NCI-H128 (cell line): ENCODE results near the gene ASTN2.

Source experiments
- DNase-seq: peaks from one replicate; lab custom pipeline; 2025; ENCODE audit not compliant: unreplicated experiment; lab: John Stamatoyannopoulos, UW

ASTN2 gene

DNA sequence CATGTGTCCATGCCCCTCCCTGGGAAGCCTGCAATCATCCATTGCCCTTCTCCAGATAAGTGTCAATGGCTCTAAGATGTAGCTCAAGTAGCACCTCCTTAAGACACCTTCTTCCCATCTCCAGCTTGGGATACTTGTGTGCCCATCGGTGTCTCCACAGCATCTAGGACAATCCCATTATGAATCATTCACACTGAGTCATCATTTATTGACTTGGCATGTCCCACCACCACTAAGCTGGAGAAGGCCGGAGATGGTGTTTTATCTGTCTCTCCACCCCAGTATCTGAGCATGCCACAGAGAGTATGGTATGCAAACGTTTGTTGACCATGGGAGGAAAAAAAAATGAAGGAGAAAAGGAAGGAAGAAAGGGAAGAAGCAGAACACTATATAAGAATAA lies 385.5 kb downstream of the ASTN2 start:
- DNase-seq = no peak

DNA sequence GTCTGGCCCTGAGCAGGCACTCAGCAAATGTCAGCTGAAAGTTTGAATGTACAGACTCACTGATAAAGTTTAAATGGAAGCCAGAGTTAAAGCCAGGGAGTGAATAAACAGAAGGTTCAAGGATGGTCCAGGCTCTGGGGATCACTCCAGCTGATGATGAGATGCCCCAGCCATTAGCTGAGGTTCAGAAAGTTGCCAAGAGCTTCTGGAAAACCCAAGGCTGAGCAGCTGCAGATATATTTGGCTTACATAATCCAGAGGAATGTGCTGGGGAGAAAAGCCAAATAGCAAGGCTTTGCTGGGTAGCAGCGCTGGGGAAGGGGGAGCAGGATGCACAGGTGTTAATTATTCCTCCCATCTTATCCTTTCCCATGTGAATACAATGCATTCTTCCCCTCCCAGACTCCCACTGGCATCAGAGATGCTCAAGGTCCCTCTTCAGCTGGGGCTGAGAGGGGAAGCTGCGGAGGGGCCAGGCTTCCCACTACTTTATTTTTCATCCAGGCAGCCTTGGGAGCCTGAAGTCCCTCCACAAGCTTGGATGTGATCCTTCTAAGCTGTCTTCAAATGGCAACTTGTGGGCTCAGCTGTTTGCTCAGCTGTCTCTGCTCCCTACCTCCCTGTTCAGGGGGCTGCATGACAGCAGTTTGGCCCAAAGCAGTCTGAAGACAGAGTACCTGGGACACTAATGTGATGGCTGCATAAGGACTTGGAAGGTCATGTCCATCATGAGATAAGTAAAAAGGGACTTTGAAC lies 386.6 kb downstream of the ASTN2 start:
- DNase-seq = no peak

DNA sequence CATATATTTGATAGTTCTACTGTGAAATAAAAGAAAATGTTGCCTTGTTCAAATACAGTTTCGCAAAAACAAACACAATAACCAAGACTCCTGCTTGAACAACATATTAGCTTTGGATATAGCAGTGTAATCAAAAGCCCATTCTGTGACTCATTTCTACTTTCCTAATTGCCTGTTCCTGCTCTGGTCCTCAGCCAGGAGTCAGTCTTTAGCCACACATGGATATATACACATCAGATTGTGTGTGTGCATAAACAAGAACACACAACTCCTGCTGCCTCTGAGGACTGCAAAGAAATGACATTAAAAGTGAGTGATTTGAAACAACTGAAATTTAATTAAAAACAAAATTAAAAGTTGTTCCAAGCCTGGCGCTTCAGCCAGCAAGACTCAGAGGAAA lies 393.0 kb downstream of the ASTN2 start:
- no peak for DNase-seq

DNA sequence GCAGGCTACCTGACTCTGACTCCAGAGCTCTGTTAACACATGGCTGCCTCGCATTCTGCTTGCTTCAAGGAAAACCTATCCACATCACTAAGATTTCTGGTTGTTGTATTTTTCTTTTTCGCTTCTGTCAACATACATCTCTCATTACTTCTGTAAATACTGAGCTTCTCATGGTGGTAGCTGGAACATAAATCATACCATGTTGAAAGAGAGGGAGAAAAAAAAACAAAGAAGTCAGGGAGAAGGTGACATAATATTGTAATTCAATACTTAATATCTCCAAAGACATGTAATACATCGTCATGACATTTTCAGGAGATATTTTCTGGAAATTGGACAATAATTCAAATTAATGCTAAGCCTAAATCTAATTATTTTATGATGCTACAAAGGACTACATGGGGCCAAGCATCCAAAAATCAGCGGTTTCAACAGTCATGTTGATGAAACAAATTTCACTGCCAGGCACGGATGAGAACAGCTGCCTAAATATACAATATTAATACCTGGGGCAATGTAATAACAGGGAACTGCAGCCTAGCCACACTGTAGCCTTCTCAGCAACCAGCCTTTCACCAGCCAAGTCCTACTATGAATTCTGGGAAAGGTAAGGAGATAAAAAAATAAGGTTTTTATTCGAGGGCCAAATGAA lies 395.8 kb downstream of the ASTN2 start:
- no peak for DNase-seq

DNA sequence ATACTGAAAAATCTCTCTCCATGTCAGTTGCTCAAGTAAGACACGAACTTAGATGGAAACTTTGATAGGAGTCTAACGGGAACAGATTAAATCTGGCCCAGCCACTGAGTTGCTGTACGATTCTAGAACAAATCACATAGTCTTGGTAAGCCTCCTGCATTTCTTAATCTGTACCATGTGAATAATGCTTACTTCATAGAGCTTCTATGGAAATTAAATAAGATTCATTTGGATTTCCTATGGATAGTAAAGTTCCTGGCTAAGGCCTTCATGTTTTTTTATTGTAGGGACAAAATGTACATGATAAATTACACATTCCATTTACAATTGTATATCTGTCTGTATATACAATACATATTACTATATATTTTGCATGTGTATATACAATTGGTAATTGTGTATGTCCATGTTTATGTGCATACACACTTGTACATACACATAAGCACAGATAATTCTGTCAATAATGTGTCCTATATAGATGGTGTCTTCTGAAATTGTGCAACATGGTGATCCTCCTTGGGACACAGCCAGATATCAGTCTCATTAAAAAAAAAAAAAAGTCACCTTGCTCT lies 397.4 kb downstream of the ASTN2 start:
- DNase-seq = no peak

DNA sequence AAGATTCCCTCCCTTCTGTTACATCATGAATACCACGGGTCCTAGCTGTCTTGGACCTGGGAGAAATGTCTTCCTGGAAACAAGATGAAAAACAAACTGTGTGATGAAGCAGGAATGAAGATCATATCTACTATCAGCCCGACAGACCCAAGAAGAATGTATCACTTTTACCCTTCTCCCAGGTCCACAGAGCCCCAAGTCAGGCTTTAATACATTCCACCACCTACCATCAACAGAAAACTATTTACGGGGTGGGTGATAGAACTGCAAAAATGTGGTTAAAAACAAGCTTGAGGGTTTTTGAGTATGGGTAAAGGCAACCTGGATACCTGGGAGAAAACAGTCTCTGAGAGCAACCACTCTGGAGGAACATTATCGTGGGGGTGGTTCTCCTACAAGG lies 400.8 kb downstream of the ASTN2 start:
- no peak for DNase-seq

DNA sequence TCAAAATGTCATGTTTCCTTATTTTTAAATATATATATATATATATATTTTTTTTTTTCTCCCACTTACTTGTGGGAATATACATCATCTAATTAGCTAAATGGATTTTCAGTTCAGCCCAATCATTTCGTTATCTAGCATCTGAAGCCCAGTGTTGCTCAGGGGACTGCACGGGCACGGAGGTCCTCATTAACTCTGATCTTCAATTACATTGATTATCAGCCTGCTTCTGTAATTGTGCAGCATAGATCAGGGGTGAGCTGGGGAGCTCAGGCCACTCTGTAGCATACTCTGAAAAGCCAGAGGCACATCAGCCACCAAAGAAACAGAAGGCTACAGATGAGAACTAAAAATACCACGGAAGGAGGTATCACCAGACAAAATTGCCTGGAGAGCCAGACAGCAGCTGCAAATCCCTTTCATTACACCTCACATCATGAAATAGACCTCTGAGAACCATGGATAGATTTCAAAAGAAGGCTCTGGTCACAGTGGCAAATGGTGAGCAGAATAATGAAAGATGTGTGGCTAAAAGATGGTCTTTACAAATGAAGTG lies 401.3 kb downstream of the ASTN2 start:
- DNase-seq = no peak

DNA sequence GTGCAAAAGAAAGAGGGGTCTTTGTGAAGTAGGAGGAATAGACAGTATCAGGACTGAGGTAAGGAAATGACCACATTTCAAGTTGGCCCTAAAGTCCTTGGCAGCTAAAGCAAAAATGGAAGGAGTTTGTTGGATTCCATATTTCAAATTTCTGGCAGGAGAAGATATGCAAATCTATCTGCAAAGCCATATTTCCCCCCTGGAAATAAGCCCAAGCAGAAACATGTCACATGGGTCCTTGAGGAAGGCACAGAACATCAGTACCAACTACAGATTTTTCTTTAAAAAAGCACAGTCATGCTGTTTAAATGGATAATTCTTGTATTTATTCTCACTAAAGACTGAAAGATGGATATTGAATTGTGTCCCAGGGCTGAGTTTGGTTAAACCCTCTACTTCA lies 404.8 kb downstream of the ASTN2 start:
- no peak for DNase-seq

DNA sequence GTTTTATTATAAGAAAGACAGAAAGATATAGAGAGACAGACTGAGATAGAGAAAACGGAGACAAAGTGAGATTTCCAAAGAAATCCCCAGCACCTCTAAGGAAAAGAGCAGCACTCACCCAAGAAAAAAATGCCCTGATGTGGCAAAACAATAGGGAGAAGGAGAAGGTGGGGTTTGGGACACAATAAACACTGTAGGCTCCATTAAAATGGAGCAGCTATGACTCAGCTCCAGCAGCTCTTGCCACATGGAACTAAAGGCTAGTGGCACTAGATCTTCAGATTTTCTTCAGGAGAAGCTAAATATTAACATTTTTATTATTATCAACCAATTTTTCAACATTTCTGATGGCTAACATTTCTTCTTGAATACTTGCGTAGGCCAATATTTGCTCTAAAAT lies 406.0 kb downstream of the ASTN2 start:
- DNase-seq = no peak

DNA sequence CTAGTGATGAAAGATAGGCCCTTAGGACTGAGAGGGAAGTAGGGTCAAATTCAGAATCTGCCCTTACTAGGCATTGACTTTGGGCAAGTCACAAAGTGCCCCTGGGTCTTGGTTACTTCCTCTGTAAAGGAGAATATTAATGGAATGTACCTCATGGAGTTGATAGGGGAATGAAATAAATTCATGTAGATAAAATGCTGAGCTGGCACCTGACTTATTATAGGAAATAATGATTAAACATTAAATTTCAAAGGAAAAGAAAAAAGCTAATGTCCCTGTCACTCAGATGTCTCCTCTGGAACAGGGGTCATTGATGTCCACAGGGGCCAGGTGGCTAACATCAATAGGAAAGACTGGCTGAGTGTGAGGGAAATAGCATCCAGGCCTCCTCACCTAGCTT lies 406.4 kb downstream of the ASTN2 start:
- DNase-seq = no peak

DNA sequence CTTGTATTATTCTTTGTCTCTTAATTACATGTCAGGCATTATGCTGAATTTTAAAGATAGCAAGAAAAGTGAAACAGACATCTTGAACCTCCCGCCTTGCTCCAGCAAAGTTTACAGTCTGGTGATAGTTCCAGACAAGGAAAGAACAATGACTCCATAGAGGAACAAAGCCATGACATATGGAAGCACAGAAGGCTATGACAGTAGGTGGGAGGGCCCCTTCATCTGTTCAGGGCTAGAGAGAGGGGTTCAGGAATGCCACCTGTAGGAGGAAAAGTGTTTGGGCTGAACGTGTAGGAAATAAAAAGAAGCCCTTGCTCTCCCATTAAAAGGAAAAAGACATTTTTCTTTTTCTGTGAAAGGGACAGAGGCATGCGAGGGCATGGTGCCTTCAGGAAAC lies 412.2 kb downstream of the ASTN2 start:
- no peak for DNase-seq

DNA sequence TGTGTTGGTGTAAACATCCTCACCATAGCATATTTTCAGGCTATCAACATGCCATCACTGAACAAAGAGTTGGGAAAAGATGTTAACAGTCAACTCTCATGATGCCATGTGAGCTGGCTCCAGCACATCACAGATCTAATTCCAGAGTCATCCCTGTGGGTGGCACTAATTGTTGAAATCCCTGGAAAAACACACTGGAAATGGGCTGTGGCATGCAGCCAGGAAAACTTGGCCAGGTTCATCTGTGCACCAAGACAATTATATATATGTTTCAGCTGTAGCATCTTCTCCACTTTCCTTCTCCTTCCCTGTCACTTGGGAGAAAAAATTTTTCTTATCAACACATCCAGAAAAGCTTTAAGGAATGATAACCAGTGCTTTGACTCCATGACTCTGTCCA lies 414.0 kb downstream of the ASTN2 start:
- no peak for DNase-seq

DNA sequence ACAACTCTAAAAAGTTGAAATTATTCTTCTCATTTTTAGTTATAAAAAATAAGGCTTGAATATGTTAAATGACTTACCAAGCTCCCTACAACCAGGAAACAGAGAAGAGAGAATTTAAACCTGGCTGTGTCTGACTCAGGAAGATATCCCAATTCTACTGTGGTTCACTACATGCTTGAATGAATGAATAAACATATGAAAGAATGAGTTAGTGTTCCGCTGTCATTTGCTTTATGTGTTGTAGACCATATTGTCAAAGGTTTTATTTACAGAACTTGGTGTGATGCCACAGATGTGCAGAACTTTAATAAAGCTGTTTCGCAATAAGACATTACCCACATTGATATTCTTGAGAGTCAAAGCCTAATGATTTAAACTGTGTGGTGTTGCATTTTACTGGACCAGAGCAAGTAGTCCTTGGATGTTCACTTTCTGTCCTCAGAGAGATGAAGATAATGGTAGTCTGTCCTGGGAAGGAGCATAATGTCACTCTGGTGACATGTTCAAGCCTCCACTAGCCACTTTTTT lies 414.6 kb downstream of the ASTN2 start:
- DNase-seq = no peak

DNA sequence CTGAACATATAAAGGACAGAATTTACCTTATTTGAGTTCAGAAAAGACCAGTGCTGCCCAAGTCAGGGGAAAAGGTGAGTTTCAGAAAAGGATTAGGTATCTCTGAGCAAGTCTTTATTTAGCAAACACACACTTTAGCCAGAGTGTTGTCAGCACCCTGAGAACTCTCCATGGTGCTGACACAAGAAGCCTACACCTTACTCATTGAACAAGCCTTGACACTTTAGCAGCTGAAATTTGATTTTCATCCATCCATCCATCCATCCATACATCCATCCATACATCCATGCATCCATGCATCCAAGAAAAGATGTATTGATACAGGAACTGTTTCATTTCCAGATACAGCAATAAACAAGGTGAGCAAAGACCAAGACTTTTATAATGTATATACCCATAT lies 416.6 kb downstream of the ASTN2 start:
- DNase-seq = no peak

DNA sequence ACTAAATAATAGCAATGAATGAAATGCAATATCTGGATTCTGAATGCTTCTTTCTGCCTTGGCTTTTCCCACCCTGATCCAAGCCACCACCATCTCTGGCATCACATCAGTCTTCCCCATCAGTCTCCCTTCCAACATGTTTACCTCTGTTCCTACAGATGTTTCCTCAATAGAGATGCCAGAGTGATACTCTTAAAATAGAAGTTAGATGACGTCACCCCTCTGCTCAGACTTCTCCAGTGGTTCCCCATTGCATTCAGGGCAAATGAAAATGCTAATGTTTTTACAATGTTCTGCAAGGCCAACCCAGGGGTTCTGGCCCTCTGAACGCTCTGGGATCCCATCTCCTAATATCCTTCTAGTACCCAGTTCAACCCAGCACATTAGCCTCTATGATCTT lies 422.0 kb downstream of the ASTN2 start:
- no peak for DNase-seq

DNA sequence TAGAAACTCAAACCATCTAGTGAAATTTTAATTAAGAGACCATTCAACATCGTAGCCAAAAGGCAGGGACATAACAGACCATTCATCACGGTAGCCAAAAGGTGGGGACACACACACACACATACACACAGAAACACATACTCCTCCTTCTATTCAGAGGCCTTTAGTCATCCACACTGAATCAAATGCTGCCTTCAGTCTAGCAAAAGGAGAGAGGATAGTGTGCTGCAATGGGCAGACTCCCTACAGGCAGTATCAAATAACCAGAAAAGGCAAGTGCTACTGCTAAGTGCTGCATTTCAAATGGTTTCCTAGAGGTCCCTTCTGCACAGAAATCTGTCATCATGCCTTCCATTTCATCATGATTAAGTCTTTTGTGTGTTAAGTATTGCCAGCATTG lies 423.8 kb downstream of the ASTN2 start:
- no peak for DNase-seq

DNA sequence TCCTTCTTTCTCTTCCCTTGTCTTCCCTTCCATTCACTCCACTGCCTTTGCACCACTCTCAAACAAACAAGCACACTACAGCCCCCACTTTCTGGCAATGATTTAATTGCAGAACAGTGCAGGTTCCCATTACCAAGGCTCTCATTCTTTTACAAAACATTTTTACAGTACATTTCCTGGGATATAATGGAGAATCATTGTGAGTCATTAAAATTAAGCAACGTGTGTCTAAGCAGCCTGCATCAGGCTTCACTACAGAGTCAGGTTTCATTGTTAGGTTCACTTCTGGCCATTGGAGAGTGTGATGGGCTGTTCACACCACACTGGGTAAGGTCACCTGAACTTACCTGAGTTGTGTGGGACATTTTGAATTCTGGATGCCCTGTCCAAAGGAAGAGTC lies 424.3 kb downstream of the ASTN2 start:
- no peak for DNase-seq

DNA sequence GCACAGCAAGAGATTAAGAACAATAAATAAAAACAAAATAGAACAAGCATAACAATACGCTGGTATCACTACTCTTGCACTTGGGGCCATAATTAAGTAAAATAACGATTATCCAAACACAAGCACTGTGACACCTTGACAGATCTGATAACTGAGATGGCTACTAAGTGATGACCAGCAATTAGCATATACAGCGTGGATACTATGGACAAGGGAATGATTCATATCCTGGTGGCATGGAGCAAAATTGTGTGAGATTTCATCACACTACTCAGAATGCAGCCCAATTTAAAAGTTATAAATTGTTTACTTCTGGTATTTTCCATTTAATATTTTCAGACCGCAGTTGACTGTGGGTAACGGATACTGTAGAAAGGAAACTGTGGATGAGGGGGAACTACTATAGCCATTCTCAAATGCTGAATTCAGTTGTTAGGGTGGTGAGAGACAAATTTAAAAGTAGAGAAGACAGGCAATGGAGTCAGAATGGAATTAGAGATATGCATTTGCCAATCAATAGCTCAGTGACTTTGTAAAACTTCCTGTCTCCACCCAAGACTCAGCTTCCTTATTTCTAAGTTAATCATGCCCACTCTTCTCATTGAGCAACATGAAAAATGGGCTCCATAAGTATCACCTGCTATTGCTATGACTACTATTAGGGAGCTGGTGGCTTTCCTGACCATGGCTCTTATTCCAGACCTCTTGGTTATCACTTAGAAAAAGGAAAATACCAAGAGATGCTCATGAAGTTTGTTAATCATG lies 427.0 kb downstream of the ASTN2 start:
- DNase-seq = no peak

DNA sequence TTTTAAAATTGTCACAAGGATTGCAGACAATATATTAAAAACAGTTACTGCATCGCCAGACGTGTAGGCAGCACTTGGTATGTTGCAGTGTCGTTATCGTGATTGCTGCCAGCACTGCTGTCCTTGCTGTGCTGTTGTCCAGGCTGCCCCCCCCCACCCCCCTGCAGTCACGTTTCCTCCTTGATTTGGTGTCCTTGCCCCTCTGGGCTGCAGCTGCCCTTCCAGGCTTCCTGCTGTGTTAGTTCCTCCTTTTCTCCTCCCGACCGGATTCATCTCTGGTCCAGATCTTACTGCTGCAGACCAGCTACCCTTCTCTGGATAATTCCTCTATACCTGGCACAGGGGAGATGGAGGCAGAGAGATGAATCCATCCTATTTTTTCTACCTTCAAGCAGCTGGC lies 428.8 kb downstream of the ASTN2 start:
- no peak for DNase-seq

DNA sequence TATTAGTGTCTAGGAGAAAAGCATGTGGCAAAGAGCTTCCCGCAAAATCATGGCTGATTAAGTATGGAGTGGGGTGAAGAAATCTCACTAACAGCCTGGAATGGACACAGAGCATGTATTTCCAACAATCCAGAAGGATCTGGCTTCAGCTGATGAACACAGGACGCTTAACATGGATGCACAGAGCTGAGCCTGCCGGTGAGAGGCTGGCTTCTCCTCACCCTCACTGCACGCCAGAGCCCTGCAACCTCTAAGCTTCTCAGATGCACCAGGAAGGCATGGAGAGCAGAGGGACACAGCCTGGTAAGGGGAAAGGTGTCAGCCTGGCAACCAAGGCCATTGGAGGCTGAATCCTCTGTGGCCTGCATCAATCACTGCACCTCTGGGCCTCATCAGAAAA lies 429.3 kb downstream of the ASTN2 start:
- DNase-seq = no peak

DNA sequence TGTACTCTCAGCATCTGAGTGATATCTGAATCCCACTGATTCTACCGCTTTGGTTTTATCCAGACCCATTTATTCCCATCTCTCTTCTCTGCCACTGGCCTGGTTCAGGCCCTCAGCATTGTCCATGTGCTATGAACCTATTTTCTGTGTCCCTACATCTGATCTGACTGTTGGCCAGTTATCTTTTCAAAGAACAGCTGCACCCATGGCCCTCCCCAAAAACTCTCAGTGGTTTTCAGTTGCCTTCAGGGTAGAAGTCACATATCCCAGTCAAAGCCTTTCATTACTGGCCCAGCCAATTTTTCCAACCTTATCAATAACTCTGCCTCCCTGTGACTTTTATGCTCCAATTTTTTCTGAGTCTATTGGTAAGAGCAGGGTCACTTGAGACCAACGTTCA lies 430.7 kb downstream of the ASTN2 start:
- DNase-seq = no peak
